GM23248 (cell line): ENCODE data around the gene ERO1B. TPM values are rescaled to one million over a fixed set of nuclear protein-coding genes. Genes with fewer than 3 reads are reported as not detected.

ENCODE experiments used
- DNase-seq: peaks from one replicate; pipeline ENCODE4 v3.0.0-alpha.2; 2015
- H2AFZ ChIP-seq: fragments of 200-600 bp; sonication (generic); 2 replicates; pipeline ENCODE4 v1.6.1; 2016; ENCODE audit warnings: antibody characterized with exemption
- H3F3A ChIP-seq: fragments of 200-600 bp; sonication (generic); 2 replicates; pipeline ENCODE4 v1.6.1; 2016; ENCODE audit warnings: mild to moderate bottlenecking, antibody characterized with exemption, mixed run types; ENCODE audit not compliant: insufficient read depth
- H3K27ac ChIP-seq: fragments of 200-600 bp; sonication (generic); 2 replicates; pipeline ENCODE4 v1.5.1; 2016; ENCODE audit warnings: mild to moderate bottlenecking
- H3K27me3 ChIP-seq: fragments of 200-600 bp; sonication (generic); replicated peaks from 2 replicates; pipeline ENCODE4 v1.6.1; 2016; ENCODE audit warnings: mild to moderate bottlenecking; ENCODE audit not compliant: insufficient read depth
- H3K36me3 ChIP-seq: fragments of 200-600 bp; sonication (generic); 2 replicates; pipeline ENCODE4 v1.6.1; 2016; ENCODE audit warnings: low read depth, mild to moderate bottlenecking
- H3K4me1 ChIP-seq: fragments of 200-600 bp; sonication (generic); 2 replicates; pipeline ENCODE4 v1.6.1; 2016; ENCODE audit warnings: mild to moderate bottlenecking; ENCODE audit not compliant: insufficient read depth
- H3K4me2 ChIP-seq: fragments of 200-600 bp; sonication (generic); one replicate; pipeline ENCODE4 v1.6.1; 2016; ENCODE audit warnings: mild to moderate bottlenecking; ENCODE audit not compliant: unreplicated experiment
- H3K4me3 ChIP-seq: fragments of 200-600 bp; sonication (generic); 2 replicates; pipeline ENCODE4 v1.5.1; 2016; ENCODE audit warnings: mild to moderate bottlenecking
- H3K79me2 ChIP-seq: fragments of 200-600 bp; sonication (generic); 2 replicates; pipeline ENCODE4 v1.6.1; 2016; ENCODE audit warnings: mild to moderate bottlenecking; ENCODE audit not compliant: insufficient read depth
- H3K9ac ChIP-seq: fragments of 200-600 bp; sonication (generic); 2 replicates; pipeline ENCODE4 v1.6.1; 2016; ENCODE audit warnings: mild to moderate bottlenecking
- H3K9me2 ChIP-seq: fragments of 200-600 bp; sonication (generic); 2 replicates; pipeline ENCODE4 v1.6.1; 2016; ENCODE audit warnings: mixed run types, mild to moderate bottlenecking, moderate library complexity; ENCODE audit not compliant: insufficient read depth
- H3K9me3 ChIP-seq: fragments of 200-600 bp; sonication (generic); one replicate; pipeline ENCODE4 v1.6.1; 2017; ENCODE audit warnings: low read depth
- H4K20me1 ChIP-seq: fragments of 200-600 bp; sonication (generic); 2 replicates; pipeline ENCODE4 v1.6.0; 2016; ENCODE audit not compliant: insufficient read depth
- EZH2 ChIP-seq: fragments of 200-600 bp; sonication (generic); IDR thresholded peaks from 2 replicates; pipeline ENCODE4 v1.6.1; 2018; ENCODE audit warnings: antibody characterized with exemption, mild to moderate bottlenecking; ENCODE audit not compliant: insufficient read depth, poor library complexity, severe bottlenecking
- EZH2phosphoT487 ChIP-seq: fragments of 200-600 bp; sonication (generic); IDR thresholded peaks from 2 replicates; pipeline ENCODE4 v1.6.1; 2018; ENCODE audit warnings: antibody characterized with exemption, moderate library complexity, mild to moderate bottlenecking, low read depth; ENCODE audit not compliant: insufficient read depth
- WGBS, 2 experiments: methylation state at CpG; one replicate each; pipeline ENCODE4 v1.1.6; 2015 to 2017; ENCODE audit warnings: low lambda C conversion rate in 2 of 2, low coverage in 1 of 2; ENCODE audit errors: missing lambda C conversion rate in 2 of 2; 5-methylcytosine and 5-hydroxymethylcytosine counted together
- in situ Hi-C: fragments of 300-500 bp; cut with MboI; formaldehyde crosslinking; loops from 2 replicates; pipeline ENCODE4 v1.15.0; 2020
- polyA plus RNA-seq: library from polyadenylated mRNA; unstranded; fragments of >200 nt; fragmentation: Nextera tagmentation; extraction: Ambion mirVana; gene quantifications from 2 replicates; pipeline ENCODE4 v1.2.1, GENCODE V29; 2016
- total RNA-seq: library from RNA; depleted of rRNA; stranded (reverse); fragments of >200 nt; shearing (Covaris generic); gene quantifications from 2 replicates; pipeline ENCODE4 v1.2.3, GENCODE V29; 2014

ERO1B gene
- total and polyA plus RNA-seq, 2 experiments from 2014 or later: 1.7 to 1.9 TPM

DNA sequence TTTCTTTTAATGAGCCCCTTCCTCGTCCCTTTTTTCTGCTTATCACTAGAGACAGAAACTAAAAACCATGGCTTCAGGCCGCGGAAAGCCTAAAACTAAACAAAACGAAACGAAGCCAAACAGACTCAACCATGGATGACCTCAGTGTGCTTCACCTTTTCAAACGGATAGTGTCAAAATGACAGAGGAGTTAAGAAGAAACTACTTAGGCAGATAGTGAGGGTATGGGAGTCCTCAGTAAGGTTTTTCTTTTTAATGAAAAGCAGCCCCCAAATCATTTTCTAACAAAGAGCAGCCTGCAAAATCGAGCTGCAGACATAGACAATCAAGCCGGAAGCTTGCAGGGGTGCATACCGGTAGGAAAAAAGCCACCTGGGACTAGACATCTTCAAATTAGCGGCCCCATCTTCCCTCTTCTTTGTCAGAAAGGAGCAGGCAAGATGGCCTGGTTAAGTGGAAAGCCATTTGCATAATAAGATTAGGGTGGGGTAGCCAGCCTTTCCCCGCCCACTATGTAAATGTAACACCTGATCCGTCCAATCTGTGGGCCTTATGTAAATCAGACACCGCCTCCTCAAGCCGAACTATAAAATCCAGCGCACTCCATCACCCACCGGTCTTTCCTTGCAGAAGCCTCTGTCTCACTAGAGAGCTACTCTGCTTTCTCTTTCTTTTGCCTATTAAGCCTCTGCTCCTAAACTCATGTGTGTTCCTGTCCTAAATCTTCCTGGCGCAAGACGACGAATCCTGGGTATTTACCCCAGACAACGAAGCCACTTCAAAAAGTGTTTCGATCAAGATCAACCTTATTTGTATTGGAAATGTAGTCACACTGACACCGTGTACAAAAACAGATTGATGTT, 6.2 kb upstream of the ERO1B start:
- H3F3A ChIP-seq: no peaks in the 10 kb centered on the region
- in situ Hi-C loops: no loop called here
- H3K4me3 ChIP-seq: no peak overlapping the region
- H3K27me3 ChIP-seq: peaks cover 46% of the 10 kb centered on the region
- no peak for DNase-seq
- no peaks in the 10 kb centered on the region for H3K36me3 ChIP-seq
- no peak overlapping the region for H3K4me2 ChIP-seq
- H3K9me3 ChIP-seq: no peaks in the 10 kb centered on the region
- H3K4me1 ChIP-seq: no peaks in the 10 kb centered on the region
- no peaks in the 10 kb centered on the region for H4K20me1 ChIP-seq
- H3K9me2 ChIP-seq: no peaks in the 10 kb centered on the region
- no peak for TF ChIP-seq EZH2phosphoT487
- no peak for TF ChIP-seq EZH2
- 62 to 64% methylated on average over 22 of the region's 22 CpGs for WGBS, 2 experiments
- no peak overlapping the region for H3K27ac ChIP-seq
- H3K79me2 ChIP-seq: no peaks in the 10 kb centered on the region
- no peak overlapping the region for H2AFZ ChIP-seq
- no peak overlapping the region for H3K9ac ChIP-seq

GRCh38 chr1:236287356-236287755, 5.6 kb upstream of the ERO1B start:
- Histone ChIP-seq H3K79me2 (no peaks in the 10 kb centered on the region), H3K27ac (no peak overlapping the region), H3K9me2 (no peaks in the 10 kb centered on the region), H3K36me3 (no peaks in the 10 kb centered on the region), H3K9me3 (no peaks in the 10 kb centered on the region), H4K20me1 (no peaks in the 10 kb centered on the region), H3K27me3 (peaks cover 49% of the 10 kb centered on the region), H3K4me3 (no peak overlapping the region), H3K4me2 (no peak overlapping the region), H3K4me1 (no peaks in the 10 kb centered on the region), H3F3A (no peaks in the 10 kb centered on the region), H2AFZ (no peak overlapping the region), H3K9ac (no peak overlapping the region)
- in situ Hi-C loops: no loop called here
- 70% methylated on average over 12 of the region's 12 CpGs for WGBS, 2 experiments
- no peak for DNase-seq
- TF ChIP-seq EZH2phosphoT487 (no peak), EZH2 (no peak)

- H3K9me2 ChIP-seq: no peaks in the 10 kb centered on the region
- no peak overlapping the region for H3K27ac ChIP-seq
- H3F3A ChIP-seq: no peaks in the 10 kb centered on the region; the same call in 1 of the 2 replicates
- TF ChIP-seq EZH2phosphoT487: no peak
- TF ChIP-seq EZH2: no peak
- in situ Hi-C loops: no loop called here
- no peak overlapping the region for H3K9ac ChIP-seq
- 43 to 50% methylated on average over 2 of the region's 2 CpGs for WGBS, 2 experiments
- no peaks in the 10 kb centered on the region for H4K20me1 ChIP-seq
- H3K79me2 ChIP-seq: no peaks in the 10 kb centered on the region
- H3K4me3 ChIP-seq: no peak overlapping the region
- H3K9me3 ChIP-seq: no peaks in the 10 kb centered on the region
- peaks cover 39% of the 10 kb centered on the region for H3K27me3 ChIP-seq
- H2AFZ ChIP-seq: no peak overlapping the region
- no peaks in the 10 kb centered on the region for H3K36me3 ChIP-seq
- DNase-seq: no peak
- no peaks in the 10 kb centered on the region; the same call in 1 of the 2 replicates for H3K4me1 ChIP-seq
- H3K4me2 ChIP-seq: no peak overlapping the region
Measured at GRCh38 chr1:236284291-236284721, 2.5 kb upstream of the ERO1B start.

- Histone ChIP-seq H3F3A (no peaks in the 10 kb centered on the region; the same call in 1 of the 2 replicates), H3K9me2 (no peaks in the 10 kb centered on the region), H3K9ac (0 out of 2 replicates have a peak overlapping the region, but pooled peaks have one; percentile 79), H3K27ac (no peak overlapping the region), H3K36me3 (no peaks in the 10 kb centered on the region), H3K79me2 (no peaks in the 10 kb centered on the region), H3K9me3 (no peaks in the 10 kb centered on the region), H2AFZ (peak overlapping the region; percentile 85), H3K4me3 (peak overlapping the region; percentile 91), H4K20me1 (no peaks in the 10 kb centered on the region), H3K4me1 (no peaks in the 10 kb centered on the region; the same call in 1 of the 2 replicates), H3K4me2 (peak overlapping the region; percentile 89), H3K27me3 (peaks cover 28% of the 10 kb centered on the region; the same call in 1 of the 2 replicates)
- in situ Hi-C loops: no loop called here
- WGBS, 2 experiments: 30 to 36% methylated on average over 2 of the region's 2 CpGs
- TF ChIP-seq EZH2 (no peak), EZH2phosphoT487 (no peak)
- DNase-seq: no peak
Measured at GRCh38 chr1:236282719-236283118, 961 bp upstream of the ERO1B start.
